Stimulated activated CD8-positive, alpha-beta memory T cell treated with anti-CD3 and anti-CD28 coated beads, Interleukin-12 subunit alpha, Interleukin-12 subunit beta, amount 100 ng/mL, for 24 hours (primary cell): Measurements from ENCODE around the gene TBCA.

ENCODE experiments used
- DNase-seq: peaks from one replicate; pipeline ENCODE4 v3.0.0-alpha.2; 2020; ENCODE audit errors: extremely low read depth

The TBCA gene, protein sequence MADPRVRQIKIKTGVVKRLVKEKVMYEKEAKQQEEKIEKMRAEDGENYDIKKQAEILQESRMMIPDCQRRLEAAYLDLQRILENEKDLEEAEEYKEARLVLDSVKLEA

GRCh38 chr5:77775790-77776553 is at the start of gene TBCA:
Gene TBCA (minus strand): TSS chr5:77776339. CDS start chr5:77776257, 82 bp downstream.
- DNase-seq = peak; percentile 74

GRCh38 chr5:77824981-77825380 is 48.8 kb upstream of the TBCA start:
- no peak for DNase-seq

GRCh38 chr5:77816686-77817085 is 40.5 kb upstream of the TBCA start:
- no peak for DNase-seq

GRCh38 chr5:77812926-77813589 is 36.9 kb upstream of the TBCA start:
- no peak for DNase-seq

GRCh38 chr5:77806213-77806843 is 30.2 kb upstream of the TBCA start:
- no peak for DNase-seq

- no peak for DNase-seq
Observed at GRCh38 chr5:77798456-77798855, 22.3 kb upstream of the TBCA start.

DNA sequence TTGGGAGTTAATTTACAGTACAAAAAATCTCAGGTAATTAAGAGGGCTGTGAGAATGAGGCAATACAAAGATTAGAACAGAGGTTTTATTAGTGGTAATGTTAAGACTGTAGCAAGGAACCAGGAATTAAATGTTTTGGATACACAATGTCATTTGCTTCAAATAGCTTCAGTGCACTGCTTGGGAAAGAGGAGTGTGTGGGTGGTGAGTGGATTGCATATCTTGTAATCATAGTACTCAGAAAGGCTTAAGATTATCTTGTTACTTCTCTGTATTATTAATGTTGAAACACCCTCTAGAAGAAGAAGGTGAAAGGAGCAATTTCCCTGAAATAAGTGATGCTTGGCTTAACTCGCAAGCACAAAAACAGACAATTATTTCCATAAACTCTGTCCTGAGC is 21.0 kb upstream of the TBCA start:
- no peak for DNase-seq

GRCh38 chr5:77795846-77796245 is 19.7 kb upstream of the TBCA start:
- no peak for DNase-seq

GRCh38 chr5:77795268-77795667 is 19.1 kb upstream of the TBCA start:
- no peak for DNase-seq

DNA sequence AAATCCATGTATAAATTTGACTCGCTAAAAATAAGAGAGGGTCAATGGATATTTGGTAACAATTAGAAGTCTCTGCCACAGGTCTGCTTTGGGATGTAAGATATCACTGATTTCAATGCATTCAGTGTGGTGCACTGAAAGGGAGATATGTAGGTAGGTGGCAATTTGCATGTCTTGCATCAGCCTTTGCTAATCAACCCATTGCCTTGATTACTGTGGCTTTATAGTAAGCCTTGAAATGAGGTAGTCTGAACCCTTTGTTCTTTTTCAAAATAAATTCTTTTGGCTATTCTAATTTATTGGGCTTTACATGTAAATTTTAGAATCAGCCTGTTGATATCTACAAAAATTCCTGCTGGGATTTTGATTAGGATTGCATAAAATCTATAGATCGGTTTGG is 15.8 kb upstream of the TBCA start:
- no peak for DNase-seq

DNA sequence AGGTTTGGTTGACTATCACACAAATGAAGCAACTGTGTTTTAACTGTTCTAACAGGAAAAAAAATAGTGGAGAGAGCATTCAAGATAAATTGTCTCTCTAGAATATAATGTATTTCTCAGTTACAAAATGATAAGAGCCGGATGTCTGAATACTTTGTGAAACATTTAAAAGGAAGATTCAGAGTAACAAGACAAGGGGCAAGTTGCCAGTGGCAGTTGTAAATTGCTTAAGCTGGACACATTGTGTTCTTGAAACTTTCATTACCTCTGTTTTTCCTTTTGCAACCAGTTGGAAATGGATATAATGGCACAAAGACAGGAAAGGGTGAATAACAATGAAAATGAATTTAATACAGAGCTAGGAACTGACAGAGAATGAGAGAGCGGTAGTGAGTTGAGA is 15.2 kb upstream of the TBCA start:
- no peak for DNase-seq

- DNase-seq = no peak
Observed at GRCh38 chr5:77785229-77785628, 9.1 kb upstream of the TBCA start.

GRCh38 chr5:77784735-77785134 is 8.6 kb upstream of the TBCA start:
- DNase-seq = no peak

DNA sequence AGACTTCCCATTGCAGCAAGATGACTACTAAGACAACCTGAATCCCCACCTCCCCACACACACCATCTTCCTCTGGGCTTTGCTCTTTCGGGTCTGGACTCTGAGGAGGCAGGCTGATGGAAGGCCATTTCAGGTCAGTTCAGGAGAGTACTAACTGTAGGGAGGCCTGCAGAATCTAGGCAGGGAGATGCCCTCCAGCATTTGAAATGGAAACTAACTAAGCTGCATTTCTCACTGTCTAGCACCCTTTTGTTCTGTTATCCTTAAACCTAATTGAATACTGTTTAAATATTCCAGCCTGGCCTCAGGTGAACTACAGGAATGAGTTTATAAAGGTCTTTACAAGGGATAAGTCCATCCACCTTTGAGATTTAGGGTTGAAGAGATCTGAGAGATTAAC is 4.9 kb upstream of the TBCA start:
- no peak for DNase-seq

DNA sequence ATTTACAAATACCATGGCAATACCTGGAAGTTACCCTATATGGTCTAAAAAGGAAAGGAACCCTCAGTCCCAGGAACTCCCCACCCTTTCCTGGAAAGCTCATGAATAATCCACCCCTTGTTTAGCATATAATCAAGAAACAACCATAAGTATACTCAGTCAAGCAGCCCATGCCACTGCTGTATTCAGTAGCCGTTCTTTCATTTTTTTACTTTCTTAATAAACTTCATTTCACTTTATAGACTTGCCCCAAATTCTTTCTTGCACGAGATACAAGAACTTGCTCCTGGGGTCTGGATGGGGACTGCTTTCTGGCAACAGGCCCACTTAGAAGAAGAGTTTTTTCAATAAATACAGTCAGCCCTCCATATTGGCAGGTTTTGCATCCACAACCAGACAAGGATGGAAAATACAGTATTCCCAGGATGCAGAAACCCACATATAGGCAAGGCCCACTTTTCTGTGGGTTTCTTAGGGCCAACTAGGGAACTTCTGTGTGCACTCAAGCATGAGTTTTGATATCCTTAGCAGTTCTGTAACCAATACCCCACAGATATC is 2.8 kb upstream of the TBCA start:
- DNase-seq = no peak

GRCh38 chr5:77778398-77778797 is 2.3 kb upstream of the TBCA start:
- DNase-seq = no peak

DNA sequence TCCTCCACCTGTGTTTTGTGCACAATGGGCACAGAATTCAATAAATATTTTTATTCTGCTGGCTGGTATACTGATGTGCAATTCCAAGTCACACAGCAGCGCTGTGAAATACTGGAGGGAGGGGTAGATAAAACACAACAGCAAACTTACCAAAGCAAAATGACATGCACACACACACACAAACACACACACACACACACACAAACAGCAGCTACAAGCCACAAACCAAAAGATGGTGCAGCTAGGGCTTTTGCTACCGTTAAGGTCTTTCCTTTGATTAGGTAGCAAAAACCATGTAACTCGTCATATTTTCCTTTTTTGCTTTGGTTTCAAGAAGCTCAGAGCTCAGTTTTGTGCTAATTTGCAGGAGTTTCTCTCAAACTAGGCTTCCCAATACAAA is 1.8 kb upstream of the TBCA start:
- no peak for DNase-seq

DNA sequence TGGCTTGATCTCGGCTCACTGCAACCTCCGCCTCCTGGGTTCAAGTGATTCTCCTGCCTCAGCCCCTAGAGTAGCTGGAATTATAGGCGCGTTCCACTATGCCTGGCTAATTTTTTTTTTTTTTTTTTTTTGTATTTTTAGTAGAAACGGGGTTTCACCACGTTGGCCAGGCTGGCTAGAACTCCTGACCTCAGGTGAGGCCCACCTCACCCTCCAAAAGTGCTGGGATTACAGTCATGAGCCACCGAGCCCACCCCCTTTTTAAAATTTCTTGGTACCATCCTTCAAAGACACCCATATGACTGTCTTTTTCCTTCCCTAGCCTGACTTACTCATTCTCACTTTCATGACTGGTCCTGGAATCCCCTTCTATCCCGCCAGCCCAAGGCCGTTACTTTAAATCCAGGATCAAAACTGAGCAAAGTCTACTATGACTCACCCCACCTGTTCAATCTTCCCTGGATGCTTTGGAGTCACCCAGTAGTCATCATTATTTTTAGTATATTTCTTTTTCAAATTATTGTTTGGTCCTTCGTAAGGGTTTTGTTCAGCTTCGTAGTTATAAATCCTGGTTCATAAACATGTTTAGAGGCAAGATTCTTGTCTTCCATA is 1.2 kb upstream of the TBCA start:
- DNase-seq = no peak

- no peak for DNase-seq
Observed at GRCh38 chr5:77776554-77777206, 541 bp upstream of the TBCA start.

DNA sequence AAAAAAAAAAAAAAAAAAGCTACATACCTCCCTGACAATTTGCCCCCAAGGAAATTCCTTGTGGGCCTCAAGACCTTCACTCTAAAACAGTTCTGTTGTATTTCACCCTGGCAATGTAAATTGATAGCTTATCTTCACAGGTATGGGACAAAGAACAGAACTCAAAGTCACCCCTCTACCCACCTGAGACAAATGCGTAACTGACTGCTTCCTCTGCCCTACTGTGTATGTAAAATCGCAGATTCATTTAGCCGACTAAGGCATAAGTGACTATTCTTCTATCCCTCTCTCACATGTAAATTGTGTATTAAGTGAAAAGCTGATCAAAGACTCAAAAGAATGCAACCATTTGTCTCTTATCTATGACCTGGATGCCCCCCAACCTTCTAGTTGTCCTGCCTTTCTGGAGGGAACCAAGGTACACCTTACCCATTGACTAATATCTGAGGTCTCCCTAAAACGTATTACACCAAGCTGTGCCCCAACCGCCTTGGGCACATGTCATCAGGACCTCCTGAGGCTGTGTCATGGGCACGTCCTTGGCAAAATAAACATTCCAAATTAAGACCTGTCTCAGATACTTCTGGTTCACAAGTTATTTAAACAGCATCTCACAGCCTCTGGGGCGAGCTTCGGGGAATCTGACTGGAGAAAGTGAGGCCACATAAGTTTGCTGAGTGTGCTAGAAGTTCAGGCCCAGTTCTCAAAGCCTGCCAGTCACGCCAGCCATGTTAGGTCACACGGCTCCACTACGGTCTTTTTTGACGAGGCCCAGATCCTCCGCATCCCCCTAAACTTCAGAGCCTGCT is 954 bp downstream of the TBCA start:
- no peak for DNase-seq
